ENCODE results near the gene RBP3. TPM values are rescaled to one million over a fixed set of nuclear protein-coding genes. Genes with fewer than 3 reads are reported as not detected.

Gene RBP3
- total and polyA plus RNA-seq, 7 donors, result not detected

GRCh38 chr10:47303105-47303504, 45.1 kb upstream of the RBP3 start:
- Histone ChIP-seq H3K36me3 (no peaks in the 10 kb centered on the region), H3K4me1 (peaks cover 0 to 19% (median 12%) of the 10 kb centered on the region in 4 donors), H3K27me3 (peaks cover 9 to 45% (median 30%) of the 10 kb centered on the region in 3 donors), H3K9me3 (no peaks in the 10 kb centered on the region), H3K4me3 (no peak overlapping the region), H3K27ac (no peak overlapping the region)
- intact Hi-C loops (cut with DNase I), result no loop called here
- 91 to 92% methylated on average over 7 of the region's 7 CpGs for WGBS, 2 donors
- TF ChIP-seq POLR2A (IDR thresholded peaks at IDR 0.05), result no peak
- no peak for TF ChIP-seq EP300 (IDR thresholded peaks at IDR 0.05)
- TF ChIP-seq CTCF (IDR thresholded peaks at IDR 0.05), result no peak
- TF ChIP-seq POLR2AphosphoS5 (IDR thresholded peaks at IDR 0.05), result no peak
- no peak for DNase-seq

GRCh38 chr10:47303866-47304265, 44.3 kb upstream of the RBP3 start:
- H3K4me3 ChIP-seq, result no peak overlapping the region
- no peak for TF ChIP-seq POLR2AphosphoS5 (IDR thresholded peaks at IDR 0.05)
- TF ChIP-seq POLR2A (IDR thresholded peaks at IDR 0.05), result no peak
- no peak for TF ChIP-seq EP300 (IDR thresholded peaks at IDR 0.05)
- no peak for TF ChIP-seq CTCF (IDR thresholded peaks at IDR 0.05)
- intact Hi-C loops (cut with DNase I), result no loop called here
- peaks cover 9 to 45% (median 30%) of the 10 kb centered on the region in 3 donors for H3K27me3 ChIP-seq
- no peaks in the 10 kb centered on the region for H3K9me3 ChIP-seq
- H3K27ac ChIP-seq, result no peak overlapping the region
- no peak for DNase-seq
- H3K4me1 ChIP-seq, result peaks cover 0 to 19% (median 12%) of the 10 kb centered on the region in 4 donors
- 80 to 88% methylated on average over 6 of the region's 6 CpGs for WGBS, 2 donors
- no peaks in the 10 kb centered on the region for H3K36me3 ChIP-seq

DNA sequence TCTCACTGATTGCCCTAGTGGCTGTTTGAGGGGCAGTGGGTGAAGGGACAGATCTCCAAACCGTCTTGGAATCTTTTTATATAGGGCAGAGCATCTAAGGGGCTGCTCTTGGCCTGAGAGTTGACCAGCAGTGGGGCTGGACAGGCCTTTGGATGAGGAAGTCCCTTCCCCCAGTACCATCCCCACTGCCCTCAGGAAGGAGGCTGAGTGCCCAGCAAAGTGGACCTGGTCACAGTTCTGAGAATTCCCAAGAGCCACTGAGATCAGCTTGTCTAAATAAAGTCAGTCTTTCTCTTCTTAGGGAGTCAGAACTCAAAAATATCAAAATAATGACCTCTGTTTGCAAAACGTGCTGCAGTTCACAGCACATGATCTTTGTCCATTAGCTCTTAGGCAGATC, 42.6 kb upstream of the RBP3 start:
- Histone ChIP-seq H3K4me1 (peaks cover 0 to 8% (median 4%) of the 10 kb centered on the region in 4 donors), H3K4me3 (no peak overlapping the region), H3K27me3 (peaks cover 1 to 31% (median 21%) of the 10 kb centered on the region in 3 donors), H3K36me3 (no peaks in the 10 kb centered on the region), H3K27ac (no peak overlapping the region), H3K9me3 (no peaks in the 10 kb centered on the region)
- DNase-seq, result no peak
- TF ChIP-seq EP300 (IDR thresholded peaks at IDR 0.05), result no peak
- TF ChIP-seq CTCF (IDR thresholded peaks at IDR 0.05), result no peak
- no peak for TF ChIP-seq POLR2AphosphoS5 (IDR thresholded peaks at IDR 0.05)
- no peak for TF ChIP-seq POLR2A (IDR thresholded peaks at IDR 0.05)
- intact Hi-C loops (cut with DNase I), result no loop called here
- 53 to 66% methylated on average over 2 of the region's 2 CpGs for WGBS, 2 donors

DNA sequence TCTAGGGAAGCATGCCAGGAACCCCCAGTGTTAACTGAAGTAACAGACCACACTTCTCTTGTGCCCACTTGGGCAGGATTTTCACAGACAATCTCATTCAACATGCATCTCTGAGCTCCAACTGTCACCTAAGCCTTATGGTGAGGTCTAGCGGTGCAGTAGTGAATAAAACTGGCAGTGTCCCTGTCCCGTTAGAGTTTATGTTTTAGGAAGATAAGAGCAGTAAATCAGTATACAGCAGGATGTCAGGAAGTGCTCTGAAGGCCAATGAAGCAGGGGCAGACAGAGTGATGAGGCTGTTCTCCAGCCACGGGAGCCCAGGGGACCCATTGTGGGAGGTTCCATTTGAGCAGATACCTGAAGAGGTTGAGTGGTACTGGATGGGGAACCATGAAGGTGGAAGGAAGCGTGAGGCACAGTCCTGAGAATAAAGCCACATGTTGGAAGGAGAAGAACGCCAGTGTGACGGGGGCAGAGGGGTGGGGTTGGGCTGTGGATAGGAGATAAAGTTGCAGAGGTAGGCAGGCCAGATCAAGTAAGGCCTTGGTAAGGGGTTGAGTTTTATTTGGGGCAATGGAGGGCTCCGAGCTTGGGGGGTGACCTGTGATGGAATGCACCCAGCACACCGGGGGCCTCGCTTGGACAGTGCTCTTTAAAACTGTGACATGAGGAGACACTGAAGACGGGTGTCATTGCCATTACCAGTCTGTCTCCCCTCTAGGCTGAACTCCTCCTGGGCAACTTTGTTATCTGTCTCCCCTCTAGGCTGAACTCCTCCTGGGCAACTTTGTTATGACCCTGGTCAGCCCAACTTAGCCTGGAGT, 41.6 kb upstream of the RBP3 start:
- no peak for DNase-seq
- peaks cover 0 to 21% (median 11%) of the 10 kb centered on the region in 3 donors for H3K27me3 ChIP-seq
- no peaks in the 10 kb centered on the region for H3K36me3 ChIP-seq
- no peak overlapping the region for H3K4me3 ChIP-seq
- no peak overlapping the region for H3K27ac ChIP-seq
- intact Hi-C loops (cut with DNase I), result no loop called here
- 65 to 74% methylated on average over 10 of the region's 10 CpGs for WGBS, 2 donors
- no peaks in the 10 kb centered on the region for H3K9me3 ChIP-seq
- no peak for TF ChIP-seq EP300 (IDR thresholded peaks at IDR 0.05)
- H3K4me1 ChIP-seq, result no peaks in the 10 kb centered on the region

GRCh38 chr10:47307381-47307780, 40.8 kb upstream of the RBP3 start:
- Histone ChIP-seq H3K4me1 (peaks cover 0 to 5% (median 1%) of the 10 kb centered on the region in 4 donors), H3K27me3 (peaks cover 0 to 13% (median 8%) of the 10 kb centered on the region in 3 donors), H3K27ac (no peak overlapping the region), H3K36me3 (no peaks in the 10 kb centered on the region), H3K9me3 (no peaks in the 10 kb centered on the region), H3K4me3 (no peak overlapping the region)
- TF ChIP-seq EP300 (IDR thresholded peaks at IDR 0.05), result no peak
- TF ChIP-seq POLR2A (IDR thresholded peaks at IDR 0.05), result no peak
- no peak for TF ChIP-seq CTCF (IDR thresholded peaks at IDR 0.05)
- TF ChIP-seq POLR2AphosphoS5 (IDR thresholded peaks at IDR 0.05), result no peak
- 90 to 91% methylated on average over 3 of the region's 3 CpGs for WGBS, 2 donors
- no peak for DNase-seq
- intact Hi-C loops (cut with DNase I), result no loop called here

All from sigmoid colon (tissue), 7 donors.